GM18526 (cell line): ENCODE results near the gene FMNL2.

ENCODE experiments used
- POLR2A ChIP-seq: IDR thresholded peaks from 3 replicates; pipeline ENCODE4 v1.6.1; 2011; ENCODE audit not compliant: insufficient read length; ENCODE audit errors: extremely low read depth

FMNL2 gene

DNA sequence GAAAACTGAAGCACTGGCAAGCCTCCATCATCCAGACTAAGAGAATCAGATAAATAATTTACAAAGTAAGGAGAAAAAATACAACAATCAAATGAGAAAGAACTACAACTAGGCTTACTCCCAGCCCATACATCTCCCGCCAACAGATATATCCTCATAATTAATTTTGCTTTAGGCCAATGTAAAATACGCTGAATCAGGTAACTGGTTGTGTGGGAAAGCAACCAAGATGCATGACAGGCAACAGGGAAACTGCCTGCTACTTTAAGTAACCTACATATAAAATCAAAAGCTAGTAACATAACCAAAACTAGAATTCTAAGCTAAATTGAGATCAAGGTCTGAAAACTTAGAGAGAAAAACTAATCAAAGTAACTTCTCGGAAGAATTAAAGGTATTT, 360.8 kb downstream of the FMNL2 start:
- TF ChIP-seq POLR2A, result no peak

DNA sequence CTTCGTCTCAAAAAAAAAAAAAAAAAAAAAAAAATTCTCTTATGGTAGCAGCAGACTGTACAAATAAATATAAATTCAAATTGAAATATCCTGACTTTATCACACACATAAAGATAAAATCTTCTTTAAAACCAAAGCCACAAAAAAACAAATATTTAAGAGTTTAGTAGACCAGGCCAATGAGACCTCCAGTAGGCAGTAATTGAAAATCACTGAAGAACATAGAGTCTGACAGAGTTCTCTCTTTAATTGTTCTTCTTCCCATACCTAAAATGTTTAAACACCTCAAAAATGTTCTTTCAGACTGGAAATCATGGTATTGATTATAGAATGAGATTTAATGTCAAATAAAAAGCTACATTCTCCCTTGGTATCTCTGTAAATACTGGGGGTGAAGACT, 361.5 kb downstream of the FMNL2 start:
- no peak for TF ChIP-seq POLR2A
